GM13976 (cell line): ENCODE results near the gene PTPRK.

Experiments
- DNase-seq: peaks from one replicate; pipeline ENCODE4 v3.0.0; 2012; ENCODE audit warnings: low spot score
- CTCF ChIP-seq: IDR thresholded peaks from 2 replicates; pipeline ENCODE4 v1.5.1; 2012; ENCODE audit warnings: borderline replicate concordance, mild to moderate bottlenecking; ENCODE audit not compliant: insufficient read depth; ENCODE audit errors: extremely low read depth, missing control alignments, control extremely low read depth
- in situ Hi-C: fragments of 300-500 bp; cut with MboI; formaldehyde crosslinking; loops from one replicate; pipeline ENCODE4 v1.12.0; 2022; ENCODE audit warnings: low sequenced_read_pairs, mixed read lengths, inconsistent platforms; ENCODE audit not compliant: unreplicated experiment

The PTPRK gene

GRCh38 chr6:128541261-128541660, 20.9 kb upstream of the PTPRK start:
- DNase-seq, result no peak
- TF ChIP-seq CTCF, result no peak
- in situ Hi-C loops, result no loop called here

GRCh38 chr6:128538763-128539162, 18.4 kb upstream of the PTPRK start:
- DNase-seq, result no peak
- in situ Hi-C loops, result no loop called here
- TF ChIP-seq CTCF, result no peak

GRCh38 chr6:128532827-128533226, 12.4 kb upstream of the PTPRK start:
- TF ChIP-seq CTCF, result no peak
- in situ Hi-C loops, result no loop called here
- no peak for DNase-seq

GRCh38 chr6:128532136-128532535, 11.7 kb upstream of the PTPRK start:
- TF ChIP-seq CTCF, result no peak
- in situ Hi-C loops, result no loop called here
- DNase-seq, result no peak

GRCh38 chr6:128531696-128532095, 11.3 kb upstream of the PTPRK start:
- in situ Hi-C loops, result no loop called here
- no peak for DNase-seq
- TF ChIP-seq CTCF, result no peak

- in situ Hi-C loops, result no loop called here
- no peak for DNase-seq
- no peak for TF ChIP-seq CTCF
Measured at GRCh38 chr6:128528241-128528640, 7.8 kb upstream of the PTPRK start.

GRCh38 chr6:128527375-128527774, 7.0 kb upstream of the PTPRK start:
- in situ Hi-C loops, result no loop called here
- no peak for TF ChIP-seq CTCF
- DNase-seq, result no peak
